HepG2 (cell line): ENCODE results near the gene SCFD2. TPM values are rescaled to one million over a fixed set of nuclear protein-coding genes. Genes with fewer than 3 reads are reported as not detected.

Experiments used
- ARID3A ChIP-seq: IDR thresholded peaks from 2 replicates; pipeline ENCODE4 v1.6.1; 2012; ENCODE audit warnings: low read depth, low read length, improper control_type of control experiment
- ARID5B ChIP-seq: IDR thresholded peaks from 2 replicates; pipeline ENCODE4 v1.4.0; 2020; ENCODE audit warnings: mild to moderate bottlenecking, missing genetic modification reagents
- ATF4 ChIP-seq, 2 experiments: fragments of 450-650 bp in 1 of 2; sonication (generic) in 1 of 2; formaldehyde crosslinking; IDR thresholded peaks; 2 replicates each; pipeline versions ENCODE4 v1.5.0 to v1.8.0; 2020 to 2022; ENCODE audit warnings: mild to moderate bottlenecking in 1 of 2, missing genetic modification reagents in 1 of 2
- DR1 ChIP-seq: sonication (generic); formaldehyde crosslinking; IDR thresholded peaks from 2 replicates; pipeline ENCODE4 v1.8.0; 2021; ENCODE audit warnings: mild to moderate bottlenecking, missing genetic modification reagents, inconsistent platforms
- GABPA ChIP-seq, 2 experiments: IDR thresholded peaks; 2 replicates each; pipeline ENCODE4 v1.6.1; 2011 to 2016; ENCODE audit warnings: low read depth in 2 of 2, low read length in 1 of 2, missing biosample characterization in 1 of 2, missing genetic modification characterization in 1 of 2
- MAFK ChIP-seq, 2 experiments: IDR thresholded peaks in 1 of 2; conservative IDR thresholded peaks in 1 of 2; 2 replicates each; pipeline ENCODE4 v1.6.1; 2011; ENCODE audit warnings: improper control_type of control experiment in 2 of 2, low read length in 2 of 2
- MNT ChIP-seq: fragments of 450-650 bp; IDR thresholded peaks from 2 replicates; pipeline ENCODE4 v1.6.1; 2016
- NFE2L1 ChIP-seq: sonication (generic); formaldehyde crosslinking; IDR thresholded peaks from 2 replicates; pipeline ENCODE4 v1.4.0; 2020; ENCODE audit warnings: missing genetic modification reagents, mild to moderate bottlenecking, borderline replicate concordance
- NFYC ChIP-seq: IDR thresholded peaks from 2 replicates; pipeline ENCODE4 v1.6.1; 2016; ENCODE audit warnings: missing genetic modification reagents, missing compliant biosample characterization
- NR3C1 ChIP-seq: sonication (generic); formaldehyde crosslinking; IDR thresholded peaks from 2 replicates; pipeline ENCODE4 v1.4.0; 2020; ENCODE audit warnings: missing genetic modification reagents
- SPEN ChIP-seq: sonication (generic); formaldehyde crosslinking; IDR thresholded peaks from 2 replicates; pipeline ENCODE4 v1.5.1; 2020; ENCODE audit warnings: low read depth, mild to moderate bottlenecking, missing genetic modification reagents
- ZBTB10 ChIP-seq: sonication (generic); formaldehyde crosslinking; IDR thresholded peaks from 2 replicates; pipeline ENCODE4 v1.4.0; 2020; ENCODE audit warnings: missing genetic modification reagents, borderline replicate concordance
- ZNF260 ChIP-seq: sonication (generic); formaldehyde crosslinking; IDR thresholded peaks from 2 replicates; pipeline ENCODE4 v1.4.0; 2020; ENCODE audit warnings: missing genetic modification reagents, low read depth, mild to moderate bottlenecking, borderline replicate concordance
- ZNF547 ChIP-seq: sonication (generic); formaldehyde crosslinking; IDR thresholded peaks from 2 replicates; pipeline ENCODE4 v1.5.1; 2020; ENCODE audit warnings: mild to moderate bottlenecking, missing genetic modification reagents
- polyA plus RNA-seq, 8 experiments: library from polyadenylated mRNA; depleted of rRNA in 3 of 8; stranded (reverse) in 7 of 8; unstranded in 1 of 8; fragments of >200 nt; fragmentation: Illumina TruSeq in 4 of 8; extraction: Trizol in 4 of 8; gene quantifications; 2 replicates each; pipeline versions ENCODE4 v1.2.1 to v1.2.3, GENCODE V29; 2011 to 2016; ENCODE audit warnings: low read depth in 4 of 8, missing spikeins in 1 of 8, mixed read lengths in 1 of 8; ENCODE audit not compliant: insufficient read depth in 1 of 8
- total RNA-seq, 5 experiments: library from RNA; depleted of rRNA; stranded (reverse); fragments of >200 nt; fragmentation: Illumina TruSeq; extraction: Trizol; gene quantifications; 2 replicates each; pipeline ENCODE4 v1.2.3, GENCODE V29; 2016; ENCODE audit warnings: low read depth in 1 of 5

SCFD2 gene
- total and polyA plus RNA-seq, 2 of the 13 experiments (the other 11 are each of a cell fraction or from before 2014, with no cell fraction given): 4.6 to 15.6 TPM

GRCh38 chr4:53377319-53378170 lies 11.7 kb upstream of the SCFD2 start, which contains the start of gene FIP1L1 (continued):
- TF ChIP-seq SPEN (peak; percentile 42; the same call in 1 of the 2 replicates), ATF4 (CRISPR knock-in tag; IDR thresholded peaks at IDR 0.05) (no peak), ZBTB10 (peak; percentile 41; the same call in 1 of the 2 replicates), DR1 (0 out of 2 replicates have a peak, but pooled peaks have one; percentile 21), ZNF547 (CRISPR knock-in tag) (peak; percentile 78), NFYC (CRISPR knock-in tag) (peak; percentile 49), ARID3A (peak; percentile 50; the same call in 1 of the 2 replicates), ARID5B (CRISPR knock-in tag) (peak; percentile 35; the same call in 1 of the 2 replicates), ZNF260 (CRISPR knock-in tag) (no peak), GABPA (IDR thresholded peaks at IDR 0.05; ENCODE audit: low read depth, low read length) (peak; percentile 64), GABPA (CRISPR knock-in tag; IDR thresholded peaks at IDR 0.05; ENCODE audit: low read depth) (peak; percentile 69; the same call in 1 of the 2 replicates), NFE2L1 (0 out of 2 replicates have a peak, but pooled peaks have one; percentile 15), MNT (no peak), NR3C1 (CRISPR knock-in tag) (no peak), MAFK (conservative IDR thresholded peaks at IDR 0.05 in 1 of 2, IDR thresholded peaks at IDR 0.05 in 1 of 2; ENCODE audit: low read length in 2 of 2) (no peak)
